ENCODE results near the gene CRACR2B. TPM values are rescaled to one million over a fixed set of nuclear protein-coding genes. Genes with fewer than 3 reads are reported as not detected.

Gene CRACR2B
- total and polyA plus RNA-seq, 2 of the 13 experiments (the other 11 are each of a cell fraction or from before 2014, with no cell fraction given): 14.9 to 21.0 TPM

DNA sequence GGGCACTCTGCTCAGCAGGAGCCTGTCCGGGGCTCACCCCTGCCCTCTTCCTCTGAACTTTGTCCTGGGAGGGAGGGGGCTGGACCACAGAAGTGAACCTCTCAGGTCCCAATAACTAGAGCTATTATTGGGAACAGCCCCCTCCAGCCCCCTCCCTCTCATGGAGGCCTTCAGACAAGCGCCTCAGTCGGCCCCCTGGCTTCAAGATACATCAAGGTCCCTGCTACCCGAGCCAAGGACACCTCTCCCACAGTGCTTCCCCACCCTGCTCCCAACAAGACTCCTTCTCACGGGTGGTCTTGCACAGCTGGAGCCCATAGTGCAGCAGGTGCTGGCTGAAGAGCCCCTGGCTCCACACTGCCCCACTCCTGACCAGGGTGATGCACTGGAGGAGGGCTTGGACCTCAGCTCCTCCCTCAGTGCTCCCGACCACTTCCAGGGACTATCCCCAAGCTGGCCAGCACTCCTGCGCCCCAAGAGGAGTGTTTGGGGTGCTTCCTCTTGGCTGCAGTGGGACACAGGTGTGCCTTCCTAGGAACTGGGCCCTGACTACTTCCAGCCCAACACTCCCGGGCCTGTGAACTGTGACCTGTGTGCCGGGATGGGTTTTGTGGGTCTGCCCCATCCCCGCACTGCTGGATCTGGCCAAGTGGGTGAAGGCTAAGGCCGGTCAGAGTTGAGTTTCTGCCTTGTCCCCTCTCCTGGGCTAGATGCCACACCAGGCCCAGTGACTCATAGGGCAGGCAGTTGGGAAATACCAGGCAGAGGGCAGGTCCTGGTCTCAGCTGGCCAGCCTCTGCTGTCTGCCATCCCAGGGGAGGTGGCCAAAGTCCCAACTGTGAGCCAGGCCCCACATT is 6.8 kb upstream of the CRACR2B start (continued):
- TF ChIP-seq, protein P1, sequence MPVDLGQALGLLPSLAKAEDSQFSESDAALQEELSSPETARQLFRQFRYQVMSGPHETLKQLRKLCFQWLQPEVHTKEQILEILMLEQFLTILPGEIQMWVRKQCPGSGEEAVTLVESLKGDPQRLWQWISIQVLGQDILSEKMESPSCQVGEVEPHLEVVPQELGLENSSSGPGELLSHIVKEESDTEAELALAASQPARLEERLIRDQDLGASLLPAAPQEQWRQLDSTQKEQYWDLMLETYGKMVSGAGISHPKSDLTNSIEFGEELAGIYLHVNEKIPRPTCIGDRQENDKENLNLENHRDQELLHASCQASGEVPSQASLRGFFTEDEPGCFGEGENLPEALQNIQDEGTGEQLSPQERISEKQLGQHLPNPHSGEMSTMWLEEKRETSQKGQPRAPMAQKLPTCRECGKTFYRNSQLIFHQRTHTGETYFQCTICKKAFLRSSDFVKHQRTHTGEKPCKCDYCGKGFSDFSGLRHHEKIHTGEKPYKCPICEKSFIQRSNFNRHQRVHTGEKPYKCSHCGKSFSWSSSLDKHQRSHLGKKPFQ (CRISPR knock-in tag; IDR thresholded peaks at IDR 0.05; ENCODE audit: insufficient replicate concordance): no peak
- TF ChIP-seq KLF6 (CRISPR knock-in tag; IDR thresholded peaks at IDR 0.05) (no peak), ZNF354B (CRISPR knock-in tag; IDR thresholded peaks at IDR 0.05) (no peak), HNRNPL (IDR thresholded peaks at IDR 0.05; ENCODE audit: low read depth, low read length) (peak; percentile 93), ZNF143 (CRISPR knock-in tag; IDR thresholded peaks at IDR 0.05) (no peak), SNRNP70 (IDR thresholded peaks at IDR 0.05; ENCODE audit: low read depth, low read length) (no peak), ZNF17 (CRISPR knock-in tag; IDR thresholded peaks at IDR 0.05) (no peak), BORCS8-MEF2B (CRISPR knock-in tag; IDR thresholded peaks at IDR 0.05) (no peak), ZNF709 (CRISPR knock-in tag; IDR thresholded peaks at IDR 0.05) (no peak), ZBTB8A (CRISPR knock-in tag; IDR thresholded peaks at IDR 0.05; ENCODE audit: borderline replicate concordance, low read depth) (no peak), ZNF446 (CRISPR knock-in tag; IDR thresholded peaks at IDR 0.05) (no peak), EZH2 (conservative IDR thresholded peaks at IDR 0.05; ENCODE audit: low read depth, low read length) (no peak), PHB2 (IDR thresholded peaks at IDR 0.05; ENCODE audit: partially characterized antibody) (no peak), MAF1 (CRISPR knock-in tag; IDR thresholded peaks at IDR 0.05; ENCODE audit: borderline replicate concordance) (no peak), KLF15 (CRISPR knock-in tag; IDR thresholded peaks at IDR 0.05; ENCODE audit: borderline replicate concordance) (no peak), ZNF616 (CRISPR knock-in tag; IDR thresholded peaks at IDR 0.05; ENCODE audit: low read depth) (no peak), POLR2A (IDR thresholded peaks at IDR 0.05; ENCODE audit: insufficient read depth in 1 of 2, low read depth in 2 of 2, low read length in 2 of 2) (no peak), FLYWCH1 (CRISPR knock-in tag; IDR thresholded peaks at IDR 0.05) (no peak), NFE2 (CRISPR knock-in tag; IDR thresholded peaks at IDR 0.05) (no peak), RXRB (CRISPR knock-in tag; IDR thresholded peaks at IDR 0.05; ENCODE audit: borderline replicate concordance) (0 out of 2 replicates have a peak, but pooled peaks have one; percentile 18)
- TF ChIP-seq, protein P2, sequence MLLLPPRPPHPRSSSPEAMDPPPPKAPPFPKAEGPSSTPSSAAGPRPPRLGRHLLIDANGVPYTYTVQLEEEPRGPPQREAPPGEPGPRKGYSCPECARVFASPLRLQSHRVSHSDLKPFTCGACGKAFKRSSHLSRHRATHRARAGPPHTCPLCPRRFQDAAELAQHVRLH (CRISPR knock-in tag; IDR thresholded peaks at IDR 0.05; ENCODE audit: borderline replicate concordance, low read depth): no peak
- TF ChIP-seq, protein P3, sequence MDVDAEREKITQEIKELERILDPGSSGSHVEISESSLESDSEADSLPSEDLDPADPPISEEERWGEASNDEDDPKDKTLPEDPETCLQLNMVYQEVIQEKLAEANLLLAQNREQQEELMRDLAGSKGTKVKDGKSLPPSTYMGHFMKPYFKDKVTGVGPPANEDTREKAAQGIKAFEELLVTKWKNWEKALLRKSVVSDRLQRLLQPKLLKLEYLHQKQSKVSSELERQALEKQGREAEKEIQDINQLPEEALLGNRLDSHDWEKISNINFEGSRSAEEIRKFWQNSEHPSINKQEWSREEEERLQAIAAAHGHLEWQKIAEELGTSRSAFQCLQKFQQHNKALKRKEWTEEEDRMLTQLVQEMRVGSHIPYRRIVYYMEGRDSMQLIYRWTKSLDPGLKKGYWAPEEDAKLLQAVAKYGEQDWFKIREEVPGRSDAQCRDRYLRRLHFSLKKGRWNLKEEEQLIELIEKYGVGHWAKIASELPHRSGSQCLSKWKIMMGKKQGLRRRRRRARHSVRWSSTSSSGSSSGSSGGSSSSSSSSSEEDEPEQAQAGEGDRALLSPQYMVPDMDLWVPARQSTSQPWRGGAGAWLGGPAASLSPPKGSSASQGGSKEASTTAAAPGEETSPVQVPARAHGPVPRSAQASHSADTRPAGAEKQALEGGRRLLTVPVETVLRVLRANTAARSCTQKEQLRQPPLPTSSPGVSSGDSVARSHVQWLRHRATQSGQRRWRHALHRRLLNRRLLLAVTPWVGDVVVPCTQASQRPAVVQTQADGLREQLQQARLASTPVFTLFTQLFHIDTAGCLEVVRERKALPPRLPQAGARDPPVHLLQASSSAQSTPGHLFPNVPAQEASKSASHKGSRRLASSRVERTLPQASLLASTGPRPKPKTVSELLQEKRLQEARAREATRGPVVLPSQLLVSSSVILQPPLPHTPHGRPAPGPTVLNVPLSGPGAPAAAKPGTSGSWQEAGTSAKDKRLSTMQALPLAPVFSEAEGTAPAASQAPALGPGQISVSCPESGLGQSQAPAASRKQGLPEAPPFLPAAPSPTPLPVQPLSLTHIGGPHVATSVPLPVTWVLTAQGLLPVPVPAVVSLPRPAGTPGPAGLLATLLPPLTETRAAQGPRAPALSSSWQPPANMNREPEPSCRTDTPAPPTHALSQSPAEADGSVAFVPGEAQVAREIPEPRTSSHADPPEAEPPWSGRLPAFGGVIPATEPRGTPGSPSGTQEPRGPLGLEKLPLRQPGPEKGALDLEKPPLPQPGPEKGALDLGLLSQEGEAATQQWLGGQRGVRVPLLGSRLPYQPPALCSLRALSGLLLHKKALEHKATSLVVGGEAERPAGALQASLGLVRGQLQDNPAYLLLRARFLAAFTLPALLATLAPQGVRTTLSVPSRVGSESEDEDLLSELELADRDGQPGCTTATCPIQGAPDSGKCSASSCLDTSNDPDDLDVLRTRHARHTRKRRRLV (CRISPR knock-in tag; IDR thresholded peaks at IDR 0.05): no peak
- TF ChIP-seq, protein P4, sequence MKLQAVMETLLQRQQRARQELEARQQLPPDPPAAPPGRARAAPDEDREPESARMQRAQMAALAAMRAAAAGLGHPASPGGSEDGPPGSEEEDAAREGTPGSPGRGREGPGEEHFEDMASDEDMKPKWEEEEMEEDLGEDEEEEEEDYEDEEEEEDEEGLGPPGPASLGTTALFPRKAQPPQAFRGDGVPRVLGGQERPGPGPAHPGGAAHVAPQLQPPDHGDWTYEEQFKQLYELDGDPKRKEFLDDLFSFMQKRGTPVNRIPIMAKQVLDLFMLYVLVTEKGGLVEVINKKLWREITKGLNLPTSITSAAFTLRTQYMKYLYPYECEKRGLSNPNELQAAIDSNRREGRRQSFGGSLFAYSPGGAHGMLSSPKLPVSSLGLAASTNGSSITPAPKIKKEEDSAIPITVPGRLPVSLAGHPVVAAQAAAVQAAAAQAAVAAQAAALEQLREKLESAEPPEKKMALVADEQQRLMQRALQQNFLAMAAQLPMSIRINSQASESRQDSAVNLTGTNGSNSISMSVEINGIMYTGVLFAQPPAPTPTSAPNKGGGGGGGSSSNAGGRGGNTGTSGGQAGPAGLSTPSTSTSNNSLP (IDR thresholded peaks at IDR 0.05; ENCODE audit: low read depth, low read length): no peak

Measured in HepG2 (cell line).